HCT116 (cell line): ENCODE measurements around the gene KAZN. TPM values are rescaled to one million over a fixed set of nuclear protein-coding genes. Genes with fewer than 3 reads are reported as not detected.

Source experiments
- ATAC-seq: fragments of 200-7000 bp; cut with Tn5 transposase; 2 replicates; pipeline ENCODE4 v1.9.1; 2020; ENCODE audit warnings: mild to moderate bottlenecking, moderate library complexity
- BruUV-seq: library from RNA; stranded (reverse); fragments of 400-500 nt; replicated peaks from 2 replicates; lab custom pipeline; 2021; lab: Mats Ljungman, UMichigan
- CTCF ChIA-PET: fragments of 300-600 bp; sonication (Branson Sonifier 250); formaldehyde crosslinking; loops from one replicate; lab custom pipeline; 2021; ENCODE audit warnings: antibody characterized with exemption; lab: Charles Lee
- POLR2A ChIA-PET: fragments of 300-600, 350-600 bp; sonication (Branson Sonifier 250); formaldehyde crosslinking; loops from one replicate; lab custom pipeline; 2021; ENCODE audit warnings: antibody characterized with exemption; lab: Charles Lee
- RAD21 ChIA-PET, 2 experiments: fragments of 300-600 bp; sonication (Branson Sonifier 250); formaldehyde crosslinking; loops; one replicate each; lab custom pipeline; 2023; ENCODE audit warnings: low total read pairs in 2 of 2; ENCODE audit not compliant: uncharacterized antibody in 2 of 2, unreplicated experiment in 2 of 2, low non-redundant PET in 1 of 2; lab: Charles Lee
- DNase-seq: peaks from one replicate; pipeline ENCODE4 v3.0.0-alpha.2; 2010; ENCODE audit warnings: low read depth, low spot score
- H2AFZ ChIP-seq: fragments of 200-600 bp; shearing (Covaris generic), sonication (generic); 2 replicates; pipeline ENCODE4 v1.6.1; 2017; ENCODE audit warnings: low read depth, mixed run types, mixed read lengths, antibody characterized with exemption, low read length; ENCODE audit not compliant: poor library complexity, severe bottlenecking
- H3K27ac ChIP-seq: 2 replicates; pipeline ENCODE4 v1.5.1; 2012; ENCODE audit warnings: low read depth, low read length
- H3K27me3 ChIP-seq: fragments of 200-600 bp; sonication (generic); 2 replicates; pipeline ENCODE4 v1.6.1; 2016; ENCODE audit warnings: mixed run types, low read length, mixed read lengths; ENCODE audit not compliant: insufficient read depth
- H3K36me3 ChIP-seq, 2 experiments: fragments of 200-500 bp in 1 of 2; fragments of 200-600 bp in 1 of 2; sonication (Bioruptor generic) in 1 of 2; sonication (generic) in 1 of 2; 2 replicates each; pipeline versions ENCODE4 v1.5.1 to v1.6.1; 2014 to 2016; ENCODE audit warnings: low read length in 2 of 2, inconsistent platforms in 1 of 2, mixed read lengths in 1 of 2, mixed run types in 1 of 2; ENCODE audit not compliant: insufficient read depth in 2 of 2, control insufficient read depth in 1 of 2
- H3K4me1 ChIP-seq, 2 experiments: fragments of 200-600 bp in 1 of 2; sonication (generic) in 1 of 2; 2 replicates each; pipeline versions ENCODE4 v1.5.1 to v1.6.1; 2012 to 2017; ENCODE audit warnings: low read length in 2 of 2, inconsistent platforms in 1 of 2, mild to moderate bottlenecking in 1 of 2, mixed read lengths in 1 of 2, mixed run types in 1 of 2, moderate library complexity in 1 of 2; ENCODE audit not compliant: insufficient read depth in 2 of 2, control insufficient read depth in 1 of 2
- H3K4me2 ChIP-seq: fragments of 200-600 bp; sonication (generic); 2 replicates; pipeline ENCODE4 v1.6.1; 2017; ENCODE audit warnings: mixed run types, low read length, mixed read lengths
- H3K4me3 ChIP-seq, 2 experiments: fragments of 200-600 bp in 1 of 2; sonication (generic) in 1 of 2; replicated peaks in 1 of 2; 2 replicates each; pipeline ENCODE4 v1.5.1; 2011 to 2016; ENCODE audit warnings: low read length in 2 of 2, control low read depth in 1 of 2, low read depth in 1 of 2, mild to moderate bottlenecking in 1 of 2, mixed read lengths in 1 of 2, mixed run types in 1 of 2
- H3K79me2 ChIP-seq: fragments of 200-600 bp; sonication (generic); 2 replicates; pipeline ENCODE4 v1.6.1; 2017; ENCODE audit warnings: mild to moderate bottlenecking, mixed run types, low read length, moderate library complexity, mixed read lengths; ENCODE audit not compliant: insufficient read depth
- H3K9ac ChIP-seq: fragments of 200-600 bp; sonication (generic); 2 replicates; pipeline ENCODE4 v1.6.1; 2016; ENCODE audit warnings: low read length, mixed read lengths
- H3K9me2 ChIP-seq: fragments of 200-600 bp; sonication (generic), shearing (Covaris generic); 2 replicates; pipeline ENCODE4 v1.6.1; 2017; ENCODE audit warnings: mixed run types, mild to moderate bottlenecking, moderate library complexity; ENCODE audit not compliant: insufficient read depth
- H3K9me3 ChIP-seq, 2 experiments: fragments of 200-500 bp in 1 of 2; fragments of 200-600 bp in 1 of 2; sonication (Bioruptor generic) in 1 of 2; sonication (generic) in 1 of 2; 2 replicates each; pipeline ENCODE4 v1.6.1; 2014 to 2017; ENCODE audit warnings: low read length in 2 of 2, mixed read lengths in 2 of 2, inconsistent platforms in 1 of 2, low read depth in 1 of 2, mild to moderate bottlenecking in 1 of 2, mixed run types in 1 of 2, moderate library complexity in 1 of 2; ENCODE audit not compliant: control insufficient read depth in 1 of 2, insufficient read depth in 1 of 2
- H4K20me1 ChIP-seq: fragments of 200-600 bp; sonication (generic), shearing (Covaris generic); 2 replicates; pipeline ENCODE4 v1.6.1; 2017; ENCODE audit warnings: mixed run types, mild to moderate bottlenecking, moderate library complexity; ENCODE audit not compliant: insufficient read depth
- EGR1 ChIP-seq: IDR thresholded peaks from 2 replicates; pipeline ENCODE4 v1.6.1; 2012; ENCODE audit warnings: low read depth
- ELF1 ChIP-seq: IDR thresholded peaks from 2 replicates; pipeline ENCODE4 v1.6.1; 2012; ENCODE audit warnings: low read depth, borderline replicate concordance
- JUND ChIP-seq: IDR thresholded peaks from 2 replicates; pipeline ENCODE4 v1.6.1; 2012
- SIN3A ChIP-seq: IDR thresholded peaks from 2 replicates; pipeline ENCODE4 v1.6.1; 2012; ENCODE audit warnings: low read depth
- intact Hi-C: fragments of 100-400 bp; cut with micrococcal nuclease; formaldehyde crosslinking; loops from 2 replicates; pipeline ENCODE4 v1.10.0; 2022
- total RNA-seq: library from RNA; stranded (reverse); gene quantifications from one replicate; pipeline ENCODE4 v1.2.1, GENCODE V29; 2021; ENCODE audit not compliant: unreplicated experiment

KAZN gene
- total RNA-seq, 1 experiment from 2014 or later, result 13.4 TPM

- Histone ChIP-seq H4K20me1 (no peaks in the 10 kb centered on the region), H3K27me3 (0 out of 2 replicates have a peak, but pooled peaks cover 3% of the 10 kb centered on the region), H2AFZ (no peak overlapping the region), H3K36me3 (no peaks in the 10 kb centered on the region), H3K79me2 (no peaks in the 10 kb centered on the region), H3K4me2 (no peak overlapping the region), H3K9ac (no peak overlapping the region), H3K4me3 (no peak overlapping the region), H3K9me2 (no peaks in the 10 kb centered on the region), H3K9me3 (no peaks in the 10 kb centered on the region), H3K27ac (no peak overlapping the region), H3K4me1 (no peaks in the 10 kb centered on the region)
- intact Hi-C loops, result no loop called here
- ChIA-PET RAD21 (no interaction called here), CTCF (no interaction called here), POLR2A (no interaction called here)
- DNase-seq (no peak), ATAC-seq (no peak)
- no TSS peak for BruUV-seq
- no peak for TF ChIP-seq EGR1
Observed at GRCh38 chr1:14884614-14885175, 286.2 kb downstream of the KAZN start.

GRCh38 chr1:14887044-14887566 is 288.6 kb downstream of the KAZN start:
- intact Hi-C loops, result no loop called here

More at GRCh38 chr1:14887044-14887566, 288.6 kb downstream of the KAZN start:
- Histone ChIP-seq H3K27ac (no peak overlapping the region), H3K27me3 (no peaks in the 10 kb centered on the region; the same call in 1 of the 2 replicates), H3K9me2 (no peaks in the 10 kb centered on the region), H4K20me1 (no peaks in the 10 kb centered on the region), H3K4me2 (no peak overlapping the region), H3K36me3 (no peaks in the 10 kb centered on the region), H3K79me2 (no peaks in the 10 kb centered on the region), H3K4me3 (no peak overlapping the region), H3K9ac (no peak overlapping the region), H2AFZ (no peak overlapping the region), H3K9me3 (no peaks in the 10 kb centered on the region), H3K4me1 (no peaks in the 10 kb centered on the region)
- POLR2A ChIA-PET, result no interaction called here
- ATAC-seq (no peak), DNase-seq (no peak)
- no TSS peak for BruUV-seq
- CTCF ChIA-PET, result interaction anchor here (0.8 kb wide), 1 partner anchor 141 kb away, joined by 3 read pairs; no protein-coding TSS in a partner anchor
- TF ChIP-seq SIN3A (no peak), ELF1 (no peak), JUND (no peak)
- RAD21 ChIA-PET, result no interaction called here
